SW480 (cell line): Measurements from ENCODE around the gene GGCX.

Source experiments
- DNase-seq: peaks from one replicate; pipeline ENCODE4 v3.0.0-alpha.2; 2016; ENCODE audit warnings: low spot score

The GGCX gene

GRCh38 chr2:85516653-85517389 lies 44.5 kb downstream of the GGCX start:
- DNase-seq: no peak

GRCh38 chr2:85514323-85514722 lies 47.0 kb downstream of the GGCX start:
- no peak for DNase-seq

- DNase-seq: no peak
Observed at GRCh38 chr2:85511008-85511811, 50.1 kb downstream of the GGCX start.

- DNase-seq: no peak
Observed at GRCh38 chr2:85506768-85507181, 54.5 kb downstream of the GGCX start.

GRCh38 chr2:85505551-85506238 lies 55.6 kb downstream of the GGCX start:
- DNase-seq: peak; percentile 59

- DNase-seq: peak; percentile 87
Observed at GRCh38 chr2:85504778-85505261, 56.5 kb downstream of the GGCX start.

- DNase-seq: peak; percentile 40
Observed at GRCh38 chr2:85503851-85504777, 57.2 kb downstream of the GGCX start.

- DNase-seq: peak; percentile 54
Observed at GRCh38 chr2:85503168-85503850, 58.0 kb downstream of the GGCX start.

GRCh38 chr2:85502720-85503119 lies 58.6 kb downstream of the GGCX start:
- DNase-seq: no peak

GRCh38 chr2:85501248-85501647 lies 60.0 kb downstream of the GGCX start:
- DNase-seq: peak; percentile 41

- DNase-seq: no peak
Observed at GRCh38 chr2:85497944-85498630, 63.2 kb downstream of the GGCX start.

GRCh38 chr2:85496436-85496835 lies 64.9 kb downstream of the GGCX start:
- no peak for DNase-seq
